CD4-positive, alpha-beta T cell treated with Interferon gamma for 1 hour (primary cell): ENCODE results near the gene SRGAP2B.
"Not testable (repeated sequence)": the region's sequence is repeated elsewhere in the genome, so short reads cannot be mapped to it uniquely, and the experiment has no call there.

Experiments
- DNase-seq: peaks from one replicate; pipeline ENCODE4 v3.0.0-alpha.2; 2020

The SRGAP2B gene

DNA sequence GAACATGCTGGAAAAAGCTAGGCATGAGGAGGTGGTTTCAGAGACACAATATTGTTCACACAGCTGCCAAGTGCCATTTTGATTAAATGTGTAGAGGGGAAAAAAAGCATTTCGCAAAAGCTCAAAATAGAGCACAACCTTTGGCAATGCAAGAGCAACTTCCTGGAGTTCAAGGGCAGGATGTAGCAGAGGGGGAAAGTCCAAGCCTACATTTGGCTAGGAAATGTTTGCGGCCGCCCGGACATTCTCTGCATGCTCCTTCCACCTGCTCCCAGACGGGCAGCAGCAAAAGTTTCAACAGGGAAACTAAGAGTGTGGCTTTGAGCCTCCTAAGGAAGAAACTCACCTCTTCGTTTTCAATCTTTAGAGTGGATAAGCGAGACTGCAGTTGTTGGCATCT lies 202.1 kb downstream of the SRGAP2B start:
- DNase-seq = not testable (repeated sequence)

DNA sequence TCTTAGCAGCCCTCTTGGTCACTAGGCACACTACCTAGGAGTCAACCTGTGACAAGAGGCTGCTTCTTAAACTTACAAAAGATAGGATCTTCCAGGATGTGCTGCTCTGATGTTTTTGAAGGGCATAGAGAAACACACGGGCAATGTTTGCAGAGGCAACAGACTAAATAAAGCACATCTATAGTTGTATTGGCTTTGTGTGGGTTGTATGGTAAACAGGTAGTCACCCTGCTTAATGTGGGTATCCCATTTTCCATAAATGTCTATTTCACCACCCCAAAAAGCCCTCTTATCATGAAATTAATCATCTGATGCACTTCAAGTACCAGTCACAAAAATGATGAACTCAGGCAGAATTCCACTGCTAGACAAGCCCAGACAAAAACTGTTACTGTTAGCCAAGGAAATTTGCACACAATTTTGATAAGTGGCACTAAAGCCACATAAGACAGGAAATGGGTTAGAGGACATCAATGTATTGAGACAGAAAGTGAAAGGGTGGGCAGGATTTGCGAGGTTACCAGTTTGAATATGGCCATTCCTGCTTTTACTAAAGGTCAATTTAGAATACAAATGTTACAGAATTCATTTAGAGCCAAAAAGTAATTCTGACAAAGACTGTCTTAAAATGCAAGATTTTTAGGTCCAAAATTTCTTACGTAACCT lies 205.5 kb downstream of the SRGAP2B start:
- DNase-seq = not testable (repeated sequence)

DNA sequence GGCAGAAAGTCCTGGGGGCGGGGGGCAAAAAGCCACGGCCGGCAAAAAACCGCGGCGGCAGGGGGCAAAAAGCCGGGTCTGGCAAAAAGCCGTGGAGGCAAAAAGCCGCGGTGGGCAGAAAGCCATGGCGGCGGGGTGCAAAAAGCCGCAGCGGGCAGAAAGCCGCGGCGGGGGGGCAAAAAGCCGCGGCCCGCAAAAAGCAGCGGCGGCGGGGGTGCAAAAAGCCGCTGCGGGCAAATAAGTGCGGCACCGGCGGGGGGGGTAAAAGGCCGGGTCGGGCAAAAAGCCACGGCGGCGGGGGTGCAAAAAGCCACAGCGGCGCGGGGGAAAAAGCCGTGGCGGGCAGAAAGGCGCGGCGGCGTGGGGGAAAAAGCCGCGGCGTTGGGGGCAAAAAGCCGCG lies 212.1 kb downstream of the SRGAP2B start:
- not testable (repeated sequence) for DNase-seq

DNA sequence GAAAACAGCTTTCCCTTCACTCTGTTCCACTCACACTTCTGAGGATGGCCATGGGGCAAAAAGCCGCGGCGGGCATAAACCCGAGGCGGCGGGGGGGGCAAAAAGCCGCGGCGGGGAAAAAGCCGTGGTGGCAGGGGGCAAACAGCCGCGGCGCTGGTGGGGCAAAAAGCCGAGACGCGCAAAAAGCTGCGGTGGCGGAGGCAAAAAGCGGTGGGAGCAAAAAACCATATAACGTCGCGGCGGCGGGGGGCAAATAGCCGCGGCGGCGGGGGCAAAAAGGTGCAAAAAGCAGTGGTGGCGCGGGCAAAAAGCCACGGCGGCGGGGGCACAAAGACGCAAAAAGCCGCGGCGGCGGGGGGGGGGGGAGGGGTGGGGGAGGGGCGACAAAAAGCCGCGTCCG lies 212.8 kb downstream of the SRGAP2B start:
- not testable (repeated sequence) for DNase-seq

DNA sequence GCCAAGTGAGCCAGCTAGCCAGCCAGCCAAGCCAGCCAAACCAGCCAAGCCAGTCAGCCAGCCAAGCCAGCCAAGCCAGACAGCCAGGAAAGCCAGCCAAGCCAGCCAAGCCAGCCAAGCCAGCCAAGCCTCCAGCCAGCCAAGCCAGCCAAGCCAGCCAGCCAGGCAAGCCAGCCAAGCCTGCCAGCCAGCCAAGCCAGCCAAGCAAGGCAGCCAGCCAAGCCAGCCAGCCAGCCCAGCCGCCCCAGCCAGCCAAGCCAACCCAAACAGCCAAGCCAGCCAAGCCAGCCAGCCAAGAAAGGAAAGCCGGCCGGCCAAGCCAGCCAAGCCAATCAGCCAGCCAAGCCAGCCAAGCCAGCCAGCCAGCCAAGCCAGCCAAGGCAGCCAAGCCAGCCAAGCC lies 236.5 kb downstream of the SRGAP2B start:
- DNase-seq = not testable (repeated sequence)
